ENCODE data around the gene CCRL2.

CCRL2 gene

DNA sequence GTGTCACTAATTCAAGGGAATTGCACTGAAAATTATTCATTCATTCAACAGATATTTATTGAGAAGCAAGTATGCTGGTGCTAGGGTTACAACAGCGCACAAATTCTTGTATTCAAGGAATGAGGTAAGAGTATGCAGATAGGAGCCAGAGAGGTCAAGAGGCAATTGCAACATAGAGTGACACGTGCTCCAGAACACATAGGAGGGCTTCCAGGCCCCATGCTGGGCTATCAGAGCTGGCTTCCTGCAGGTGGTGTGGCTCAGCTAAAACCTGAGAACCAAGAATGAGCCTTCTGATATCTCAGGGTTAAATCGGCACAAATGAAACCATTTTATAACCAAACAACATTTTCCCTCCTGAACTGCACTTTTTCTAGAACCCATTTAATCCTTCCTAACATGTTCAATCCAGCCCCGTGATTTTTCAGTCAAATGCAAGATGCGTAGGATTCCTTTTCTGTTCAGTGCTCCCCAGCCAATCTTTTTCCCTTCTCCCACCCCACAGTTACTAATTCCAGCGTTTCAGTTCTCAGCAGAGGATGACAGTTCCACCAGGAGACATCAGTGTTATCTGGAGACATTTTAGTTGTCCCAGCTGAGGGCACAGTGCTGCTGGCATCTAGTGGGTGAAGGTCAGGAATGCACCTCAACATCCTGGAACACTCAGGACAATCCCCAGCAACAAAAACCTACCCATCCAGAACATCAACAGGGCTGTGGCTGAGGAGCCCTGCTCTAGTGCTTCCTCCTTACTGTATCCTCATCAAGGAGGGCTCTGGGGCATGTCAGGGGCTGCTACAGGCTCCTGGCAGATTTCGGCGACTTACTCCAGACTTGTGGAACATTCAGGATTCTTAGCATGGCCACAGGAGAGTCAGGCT, 13.3 kb upstream of the CCRL2 start:
- Mint-ChIP-seq H3K27me3 (ENCODE audit: low read depth, poor library complexity) (peaks cover 6% of the 10 kb centered on the region), H3K4me3 (no peak overlapping the region), H3K36me3 (ENCODE audit: low read depth) (no peaks in the 10 kb centered on the region), H3K27ac (peak overlapping the region; percentile 37), H3K4me1 (no peaks in the 10 kb centered on the region), H3K9me3 (no peaks in the 10 kb centered on the region)
- TF ChIP-seq, protein P1, sequence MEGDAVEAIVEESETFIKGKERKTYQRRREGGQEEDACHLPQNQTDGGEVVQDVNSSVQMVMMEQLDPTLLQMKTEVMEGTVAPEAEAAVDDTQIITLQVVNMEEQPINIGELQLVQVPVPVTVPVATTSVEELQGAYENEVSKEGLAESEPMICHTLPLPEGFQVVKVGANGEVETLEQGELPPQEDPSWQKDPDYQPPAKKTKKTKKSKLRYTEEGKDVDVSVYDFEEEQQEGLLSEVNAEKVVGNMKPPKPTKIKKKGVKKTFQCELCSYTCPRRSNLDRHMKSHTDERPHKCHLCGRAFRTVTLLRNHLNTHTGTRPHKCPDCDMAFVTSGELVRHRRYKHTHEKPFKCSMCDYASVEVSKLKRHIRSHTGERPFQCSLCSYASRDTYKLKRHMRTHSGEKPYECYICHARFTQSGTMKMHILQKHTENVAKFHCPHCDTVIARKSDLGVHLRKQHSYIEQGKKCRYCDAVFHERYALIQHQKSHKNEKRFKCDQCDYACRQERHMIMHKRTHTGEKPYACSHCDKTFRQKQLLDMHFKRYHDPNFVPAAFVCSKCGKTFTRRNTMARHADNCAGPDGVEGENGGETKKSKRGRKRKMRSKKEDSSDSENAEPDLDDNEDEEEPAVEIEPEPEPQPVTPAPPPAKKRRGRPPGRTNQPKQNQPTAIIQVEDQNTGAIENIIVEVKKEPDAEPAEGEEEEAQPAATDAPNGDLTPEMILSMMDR (IDR thresholded peaks at IDR 0.05) = no peak
- DNase-seq = no peak

DNA sequence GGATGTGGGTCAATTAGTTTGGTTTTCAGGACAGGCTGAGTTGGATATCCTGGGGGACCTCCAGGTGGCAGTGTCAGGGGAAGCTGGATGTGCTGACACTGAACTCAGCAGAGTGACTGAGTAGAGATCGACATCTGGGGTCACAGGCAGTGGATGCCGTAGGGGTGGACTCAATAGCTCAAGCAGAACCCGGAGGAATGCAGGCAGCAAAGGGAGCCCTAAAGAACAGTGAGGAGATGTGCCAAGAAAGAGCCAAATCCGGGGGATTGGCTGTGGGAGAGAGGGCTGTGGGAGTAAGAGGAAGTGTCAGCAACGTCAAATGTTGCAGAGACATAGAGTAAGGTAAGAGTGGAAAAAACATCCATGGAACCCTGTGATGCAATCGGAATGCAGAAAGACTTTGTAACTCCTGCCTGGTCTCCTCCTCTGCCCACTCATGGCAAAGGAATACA, 11.8 kb upstream of the CCRL2 start:
- H3K4me1 Mint-ChIP-seq = no peaks in the 10 kb centered on the region
- H3K27ac Mint-ChIP-seq = no peak overlapping the region
- no peaks in the 10 kb centered on the region for H3K9me3 Mint-ChIP-seq
- TF ChIP-seq, protein P1 (IDR thresholded peaks at IDR 0.05) = no peak
- no peak for DNase-seq
- H3K27me3 Mint-ChIP-seq (ENCODE audit: low read depth, poor library complexity) = peaks cover 6% of the 10 kb centered on the region
- H3K36me3 Mint-ChIP-seq (ENCODE audit: low read depth) = no peaks in the 10 kb centered on the region
- H3K4me3 Mint-ChIP-seq = no peak overlapping the region

DNA sequence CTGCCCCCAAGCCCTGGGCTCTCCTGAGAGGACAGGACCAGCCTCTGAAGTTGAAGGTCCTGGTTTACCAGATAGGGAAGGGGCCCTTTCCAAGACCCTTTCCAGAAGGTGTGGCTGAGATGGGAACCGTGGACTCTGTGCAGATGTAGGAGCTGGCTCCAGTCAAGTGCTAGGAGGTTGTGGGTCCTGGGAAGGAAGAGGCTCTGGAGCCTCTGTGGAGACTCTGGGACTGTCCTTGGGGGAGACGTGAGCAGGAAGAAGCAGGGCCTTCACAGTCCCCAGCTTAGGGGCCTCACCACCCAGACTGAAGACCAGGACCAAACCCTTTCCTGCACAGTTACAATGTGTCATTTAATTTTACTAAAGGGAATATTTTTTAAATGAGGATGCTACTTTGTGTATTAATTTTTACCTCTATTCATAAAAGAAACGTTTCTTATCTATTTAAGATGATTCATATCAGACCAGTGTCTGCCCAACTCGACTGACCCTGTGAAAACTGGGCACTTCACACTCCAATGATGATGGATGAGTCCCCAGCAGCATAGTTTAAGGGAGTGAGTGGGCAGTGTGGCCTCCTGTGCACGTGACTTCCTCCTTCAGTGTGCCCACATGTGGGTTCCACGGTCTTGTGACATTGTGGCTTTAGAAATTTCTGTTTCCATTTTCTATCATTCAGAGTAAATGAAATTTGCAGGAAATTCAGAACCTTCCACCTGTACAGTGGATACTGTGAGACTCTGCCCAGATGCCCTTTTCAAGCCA, 11.1 kb upstream of the CCRL2 start:
- Mint-ChIP-seq H3K9me3 (no peaks in the 10 kb centered on the region), H3K36me3 (ENCODE audit: low read depth) (no peaks in the 10 kb centered on the region), H3K4me1 (no peaks in the 10 kb centered on the region), H3K27me3 (ENCODE audit: low read depth, poor library complexity) (peaks cover 6% of the 10 kb centered on the region), H3K4me3 (no peak overlapping the region), H3K27ac (no peak overlapping the region)
- TF ChIP-seq, protein P1 (IDR thresholded peaks at IDR 0.05) = no peak
- no peak for DNase-seq

DNA sequence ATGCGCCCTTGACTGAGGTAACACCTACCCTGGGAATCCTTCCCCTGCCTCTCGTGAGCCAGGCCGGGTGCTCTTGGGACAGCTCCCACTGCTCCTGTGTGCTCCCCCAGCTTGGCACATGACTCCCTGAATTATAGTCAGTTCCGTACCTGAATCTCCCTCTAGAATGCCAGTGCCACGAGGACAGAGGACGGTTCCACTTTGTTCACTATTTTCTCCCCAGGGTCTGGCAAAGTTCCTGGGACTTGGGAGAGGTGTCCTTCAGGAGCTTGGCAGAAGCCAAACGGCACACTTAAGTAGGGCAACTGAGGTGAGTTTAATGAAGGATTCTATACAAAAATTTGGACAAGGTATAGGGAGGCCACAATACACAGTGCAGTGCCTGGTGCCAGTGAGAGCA, 9.9 kb upstream of the CCRL2 start:
- Mint-ChIP-seq H3K27ac (no peak overlapping the region), H3K36me3 (ENCODE audit: low read depth) (no peaks in the 10 kb centered on the region), H3K27me3 (ENCODE audit: low read depth, poor library complexity) (peaks cover 6% of the 10 kb centered on the region), H3K4me3 (no peak overlapping the region), H3K9me3 (no peaks in the 10 kb centered on the region), H3K4me1 (no peaks in the 10 kb centered on the region)
- DNase-seq = no peak
- TF ChIP-seq, protein P1 (IDR thresholded peaks at IDR 0.05) = no peak

DNA sequence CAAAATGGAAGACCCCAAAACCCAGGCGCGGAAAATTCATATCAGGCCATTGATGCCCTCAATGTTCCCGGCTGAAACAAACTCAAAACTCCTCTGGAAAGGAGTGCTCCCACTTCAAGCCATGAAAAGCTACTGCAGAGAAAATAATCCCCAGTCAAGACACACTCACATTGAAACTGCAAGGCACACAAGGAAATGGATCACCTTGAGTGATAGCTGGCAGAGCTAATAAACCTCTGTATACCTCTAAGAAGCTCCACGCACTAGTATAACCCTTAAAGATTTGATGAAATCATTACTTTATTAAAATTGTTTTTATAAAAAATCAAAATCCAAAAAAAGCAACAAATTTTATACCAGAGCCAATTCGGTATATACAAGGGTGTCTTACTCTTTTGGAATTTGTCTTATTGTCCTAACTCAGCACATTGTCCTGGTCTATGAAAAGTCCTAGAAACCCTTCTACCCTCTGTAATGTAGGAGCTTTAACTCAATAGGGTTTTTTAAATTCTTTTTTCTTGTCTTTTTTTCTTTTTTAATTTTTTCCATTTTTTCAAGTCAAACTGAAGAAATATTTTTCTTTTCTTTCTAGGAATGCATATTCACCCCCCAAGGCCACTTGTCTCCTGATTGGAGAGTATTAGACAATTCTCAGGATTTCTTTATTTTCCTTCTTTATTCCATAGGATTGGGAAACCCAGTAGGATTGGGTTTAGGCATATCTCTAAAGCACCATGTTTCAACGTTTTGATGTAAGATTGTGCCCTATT, 8.7 kb upstream of the CCRL2 start:
- TF ChIP-seq, protein P1 (IDR thresholded peaks at IDR 0.05) = no peak
- no peak overlapping the region for H3K27ac Mint-ChIP-seq
- H3K36me3 Mint-ChIP-seq (ENCODE audit: low read depth) = no peaks in the 10 kb centered on the region
- DNase-seq = no peak
- peaks cover 6% of the 10 kb centered on the region for H3K27me3 Mint-ChIP-seq (ENCODE audit: low read depth, poor library complexity)
- H3K4me3 Mint-ChIP-seq = no peak overlapping the region
- H3K4me1 Mint-ChIP-seq = no peaks in the 10 kb centered on the region
- no peaks in the 10 kb centered on the region for H3K9me3 Mint-ChIP-seq
